Measurements from ENCODE around the gene FSTL5.

GRCh38 chr4:161919442-161920220 is 244.2 kb downstream of the FSTL5 start:
- TF ChIP-seq CTCF (IDR thresholded peaks at IDR 0.05; ENCODE audit: borderline replicate concordance, extremely low read depth, low read length, poor library complexity, severe bottlenecking) (no peak), EZH2 (IDR thresholded peaks at IDR 0.05; ENCODE audit: borderline replicate concordance, low read depth, low read length, severe bottlenecking) (no peak)

Data from DND-41 (cell line).